GM12874 (cell line): ENCODE measurements around the gene TMEM92.

Source experiments
- TF ChIP-seq, protein P1 (sequence below): IDR thresholded peaks from 2 replicates; pipeline ENCODE4 v1.5.1; 2011; ENCODE audit warnings: low read depth, mild to moderate bottlenecking, control low read depth, low read length, moderate library complexity; ENCODE audit not compliant: insufficient read depth

The TMEM92 gene

GRCh38 chr17:50274142-50274896 is at the start of gene TMEM92:
TSS of gene TMEM92 (plus strand) at chr17:50274466. CDS start at chr17:50274502, 36 bp downstream.
- TF ChIP-seq, protein P1, sequence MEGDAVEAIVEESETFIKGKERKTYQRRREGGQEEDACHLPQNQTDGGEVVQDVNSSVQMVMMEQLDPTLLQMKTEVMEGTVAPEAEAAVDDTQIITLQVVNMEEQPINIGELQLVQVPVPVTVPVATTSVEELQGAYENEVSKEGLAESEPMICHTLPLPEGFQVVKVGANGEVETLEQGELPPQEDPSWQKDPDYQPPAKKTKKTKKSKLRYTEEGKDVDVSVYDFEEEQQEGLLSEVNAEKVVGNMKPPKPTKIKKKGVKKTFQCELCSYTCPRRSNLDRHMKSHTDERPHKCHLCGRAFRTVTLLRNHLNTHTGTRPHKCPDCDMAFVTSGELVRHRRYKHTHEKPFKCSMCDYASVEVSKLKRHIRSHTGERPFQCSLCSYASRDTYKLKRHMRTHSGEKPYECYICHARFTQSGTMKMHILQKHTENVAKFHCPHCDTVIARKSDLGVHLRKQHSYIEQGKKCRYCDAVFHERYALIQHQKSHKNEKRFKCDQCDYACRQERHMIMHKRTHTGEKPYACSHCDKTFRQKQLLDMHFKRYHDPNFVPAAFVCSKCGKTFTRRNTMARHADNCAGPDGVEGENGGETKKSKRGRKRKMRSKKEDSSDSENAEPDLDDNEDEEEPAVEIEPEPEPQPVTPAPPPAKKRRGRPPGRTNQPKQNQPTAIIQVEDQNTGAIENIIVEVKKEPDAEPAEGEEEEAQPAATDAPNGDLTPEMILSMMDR: no peak

DNA sequence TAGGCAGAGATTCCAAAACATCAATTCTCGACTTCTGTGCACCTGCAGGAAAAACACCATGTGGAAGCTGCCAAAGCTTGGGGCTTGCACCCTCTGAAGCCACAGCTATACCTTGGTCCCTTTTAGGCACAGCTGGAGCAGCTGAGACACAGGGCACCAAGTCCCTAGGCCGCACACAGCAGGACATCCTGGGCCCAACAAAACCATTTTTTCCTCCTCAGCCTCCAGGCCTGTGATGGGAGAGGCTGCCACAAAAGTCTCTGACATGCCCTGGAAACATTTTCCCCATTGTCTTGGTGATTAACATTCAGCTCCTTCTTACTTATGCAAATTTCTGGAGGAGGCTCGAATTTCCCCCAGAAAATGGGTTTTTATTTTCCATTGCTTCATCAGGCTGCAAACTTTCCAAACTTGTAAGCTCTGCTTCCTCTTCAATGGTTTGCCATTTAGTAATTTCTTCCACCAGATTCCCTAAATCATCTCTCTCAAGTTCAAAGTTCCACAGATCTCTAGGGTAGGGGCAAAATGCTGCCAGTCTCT is 48.5 kb upstream of the TMEM92 start:
- TF ChIP-seq, protein P1: no peak

GRCh38 chr17:50234581-50234980 is 39.7 kb upstream of the TMEM92 start:
- TF ChIP-seq, protein P1: no peak

DNA sequence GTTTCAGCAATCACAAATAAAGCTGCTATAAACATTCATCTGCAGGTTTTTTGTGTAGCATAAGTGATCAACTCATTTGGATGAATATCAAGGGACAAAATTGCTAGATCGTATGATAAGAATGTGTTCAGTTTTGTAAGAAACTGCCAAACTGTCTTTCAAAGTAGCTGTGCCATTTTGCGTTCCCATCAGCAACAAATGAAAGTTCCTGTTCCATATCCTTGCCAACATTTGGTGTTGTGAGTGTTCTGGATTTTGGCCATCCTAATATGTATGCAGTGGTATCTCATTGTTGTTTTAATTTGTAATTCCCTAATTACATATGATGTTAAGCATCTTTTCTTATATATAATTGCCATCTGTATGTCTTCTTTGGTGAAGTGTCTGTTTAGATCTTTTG is 36.4 kb upstream of the TMEM92 start:
- TF ChIP-seq, protein P1: no peak

- TF ChIP-seq, protein P1: no peak
Observed at GRCh38 chr17:50238601-50239280, 35.5 kb upstream of the TMEM92 start.

- TF ChIP-seq, protein P1: no peak
Observed at GRCh38 chr17:50239937-50240336, 34.3 kb upstream of the TMEM92 start.

DNA sequence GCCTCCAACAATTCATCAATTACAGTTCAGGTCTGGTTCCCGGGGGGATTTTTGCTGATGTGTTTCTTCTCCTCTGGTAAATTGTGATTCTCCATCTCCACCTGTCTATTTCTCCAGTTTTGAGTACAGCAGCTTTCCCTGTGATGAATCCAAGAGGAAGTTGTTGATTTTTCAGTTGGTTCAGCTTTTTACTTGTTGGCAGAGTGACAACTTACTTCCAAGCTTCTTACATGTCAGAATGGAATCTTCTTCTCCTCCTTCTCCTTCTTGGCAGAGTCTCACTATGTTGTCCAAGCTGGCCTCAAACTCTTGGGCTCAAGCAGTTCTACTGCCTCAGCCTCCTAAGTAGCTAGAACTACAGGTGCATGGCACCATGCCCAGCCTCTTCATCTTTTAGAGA is 33.4 kb upstream of the TMEM92 start:
- TF ChIP-seq, protein P1: no peak
